GM23248 (cell line): Measurements from ENCODE around the gene TPT1. TPM values are rescaled to one million over a fixed set of nuclear protein-coding genes. Genes with fewer than 3 reads are reported as not detected.

ENCODE experiments used
- DNase-seq: peaks from one replicate; pipeline ENCODE4 v3.0.0-alpha.2; 2015
- H2AFZ ChIP-seq: fragments of 200-600 bp; sonication (generic); 2 replicates; pipeline ENCODE4 v1.6.1; 2016; ENCODE audit warnings: antibody characterized with exemption
- H3F3A ChIP-seq: fragments of 200-600 bp; sonication (generic); 2 replicates; pipeline ENCODE4 v1.6.1; 2016; ENCODE audit warnings: mild to moderate bottlenecking, antibody characterized with exemption, mixed run types; ENCODE audit not compliant: insufficient read depth
- H3K27ac ChIP-seq: fragments of 200-600 bp; sonication (generic); 2 replicates; pipeline ENCODE4 v1.5.1; 2016; ENCODE audit warnings: mild to moderate bottlenecking
- H3K27me3 ChIP-seq: fragments of 200-600 bp; sonication (generic); replicated peaks from 2 replicates; pipeline ENCODE4 v1.6.1; 2016; ENCODE audit warnings: mild to moderate bottlenecking; ENCODE audit not compliant: insufficient read depth
- H3K36me3 ChIP-seq: fragments of 200-600 bp; sonication (generic); 2 replicates; pipeline ENCODE4 v1.6.1; 2016; ENCODE audit warnings: low read depth, mild to moderate bottlenecking
- H3K4me1 ChIP-seq: fragments of 200-600 bp; sonication (generic); 2 replicates; pipeline ENCODE4 v1.6.1; 2016; ENCODE audit warnings: mild to moderate bottlenecking; ENCODE audit not compliant: insufficient read depth
- H3K4me2 ChIP-seq: fragments of 200-600 bp; sonication (generic); one replicate; pipeline ENCODE4 v1.6.1; 2016; ENCODE audit warnings: mild to moderate bottlenecking; ENCODE audit not compliant: unreplicated experiment
- H3K4me3 ChIP-seq: fragments of 200-600 bp; sonication (generic); 2 replicates; pipeline ENCODE4 v1.5.1; 2016; ENCODE audit warnings: mild to moderate bottlenecking
- H3K79me2 ChIP-seq: fragments of 200-600 bp; sonication (generic); 2 replicates; pipeline ENCODE4 v1.6.1; 2016; ENCODE audit warnings: mild to moderate bottlenecking; ENCODE audit not compliant: insufficient read depth
- H3K9ac ChIP-seq: fragments of 200-600 bp; sonication (generic); 2 replicates; pipeline ENCODE4 v1.6.1; 2016; ENCODE audit warnings: mild to moderate bottlenecking
- H3K9me2 ChIP-seq: fragments of 200-600 bp; sonication (generic); 2 replicates; pipeline ENCODE4 v1.6.1; 2016; ENCODE audit warnings: mixed run types, mild to moderate bottlenecking, moderate library complexity; ENCODE audit not compliant: insufficient read depth
- H3K9me3 ChIP-seq: fragments of 200-600 bp; sonication (generic); one replicate; pipeline ENCODE4 v1.6.1; 2017; ENCODE audit warnings: low read depth
- H4K20me1 ChIP-seq: fragments of 200-600 bp; sonication (generic); 2 replicates; pipeline ENCODE4 v1.6.0; 2016; ENCODE audit not compliant: insufficient read depth
- EZH2 ChIP-seq: fragments of 200-600 bp; sonication (generic); IDR thresholded peaks from 2 replicates; pipeline ENCODE4 v1.6.1; 2018; ENCODE audit warnings: antibody characterized with exemption, mild to moderate bottlenecking; ENCODE audit not compliant: insufficient read depth, poor library complexity, severe bottlenecking
- EZH2phosphoT487 ChIP-seq: fragments of 200-600 bp; sonication (generic); IDR thresholded peaks from 2 replicates; pipeline ENCODE4 v1.6.1; 2018; ENCODE audit warnings: antibody characterized with exemption, moderate library complexity, mild to moderate bottlenecking, low read depth; ENCODE audit not compliant: insufficient read depth
- WGBS, 2 experiments: methylation state at CpG; one replicate each; pipeline ENCODE4 v1.1.6; 2015 to 2017; ENCODE audit warnings: low lambda C conversion rate in 2 of 2, low coverage in 1 of 2; ENCODE audit errors: missing lambda C conversion rate in 2 of 2; 5-methylcytosine and 5-hydroxymethylcytosine counted together
- in situ Hi-C: fragments of 300-500 bp; cut with MboI; formaldehyde crosslinking; loops from 2 replicates; pipeline ENCODE4 v1.15.0; 2020
- polyA plus RNA-seq: library from polyadenylated mRNA; unstranded; fragments of >200 nt; fragmentation: Nextera tagmentation; extraction: Ambion mirVana; gene quantifications from 2 replicates; pipeline ENCODE4 v1.2.1, GENCODE V29; 2016
- total RNA-seq: library from RNA; depleted of rRNA; stranded (reverse); fragments of >200 nt; shearing (Covaris generic); gene quantifications from 2 replicates; pipeline ENCODE4 v1.2.3, GENCODE V29; 2014

Gene TPT1
- total and polyA plus RNA-seq, 2 experiments from 2014 or later: 1,151 to 2,021 TPM

DNA sequence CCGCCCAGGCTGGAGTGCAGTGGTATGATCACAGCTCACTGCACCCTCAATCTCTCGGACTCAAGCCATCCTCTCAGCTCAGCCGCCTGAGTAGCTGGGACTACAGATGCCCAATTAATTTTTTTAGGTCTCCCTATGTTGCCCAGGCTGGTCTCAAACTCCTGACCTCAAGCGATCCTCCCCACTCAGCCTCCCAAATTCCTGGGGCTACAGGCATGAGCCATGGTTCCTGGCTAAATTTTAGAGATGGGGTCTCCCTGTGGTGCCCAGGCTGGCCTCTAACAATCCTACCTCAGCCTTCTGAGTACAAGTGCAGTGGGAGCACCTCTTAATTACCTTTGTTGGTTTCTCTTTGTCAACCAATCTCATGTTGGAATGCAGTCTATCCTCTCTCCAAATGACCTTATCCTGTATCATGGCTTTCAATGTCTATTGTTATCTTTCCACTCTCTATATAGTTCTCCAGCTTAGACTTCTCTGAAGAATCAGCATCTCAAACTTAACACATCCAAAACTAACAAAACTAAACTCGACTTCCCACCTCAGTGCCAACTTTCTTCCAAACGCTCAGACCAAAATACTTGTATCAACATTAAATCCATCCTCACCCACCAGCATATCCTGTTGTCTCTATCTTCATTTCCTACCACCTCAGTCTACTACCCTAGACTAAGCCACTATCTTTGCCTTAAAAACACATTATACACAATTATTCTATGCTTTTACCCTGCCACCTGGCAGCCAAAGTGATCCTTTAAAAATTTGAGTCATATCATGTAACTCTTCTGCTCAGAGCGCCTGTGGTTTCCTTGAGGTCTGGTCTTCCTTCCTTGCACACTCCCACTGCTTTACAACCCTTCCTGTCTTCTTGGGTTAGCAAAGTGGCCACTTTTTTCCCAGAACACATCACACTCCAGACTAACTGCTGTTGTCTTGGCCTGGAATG lies 6.7 kb downstream of the TPT1 start:
- no peak for TF ChIP-seq EZH2
- no peak for TF ChIP-seq EZH2phosphoT487
- no peak overlapping the region; the same call in 1 of the 2 replicates for H3K27ac ChIP-seq
- peaks cover 84% of the 10 kb centered on the region for H3K4me1 ChIP-seq
- peaks cover 49% of the 10 kb centered on the region for H3K36me3 ChIP-seq
- H4K20me1 ChIP-seq: peaks cover 62% of the 10 kb centered on the region
- H3K79me2 ChIP-seq: peaks cover 39% of the 10 kb centered on the region
- no peaks in the 10 kb centered on the region for H3K9me3 ChIP-seq
- no peak overlapping the region for H3K9ac ChIP-seq
- 62 to 65% methylated on average over 7 of the region's 7 CpGs for WGBS, 2 experiments
- H3K4me3 ChIP-seq: no peak overlapping the region
- peaks cover 93% of the 10 kb centered on the region for H3F3A ChIP-seq
- no peaks in the 10 kb centered on the region for H3K9me2 ChIP-seq
- H3K4me2 ChIP-seq: peak overlapping the region; percentile 1
- no peak overlapping the region for H2AFZ ChIP-seq
- DNase-seq: peak; percentile 48
- in situ Hi-C loops: no loop called here
- no peaks in the 10 kb centered on the region for H3K27me3 ChIP-seq

DNA sequence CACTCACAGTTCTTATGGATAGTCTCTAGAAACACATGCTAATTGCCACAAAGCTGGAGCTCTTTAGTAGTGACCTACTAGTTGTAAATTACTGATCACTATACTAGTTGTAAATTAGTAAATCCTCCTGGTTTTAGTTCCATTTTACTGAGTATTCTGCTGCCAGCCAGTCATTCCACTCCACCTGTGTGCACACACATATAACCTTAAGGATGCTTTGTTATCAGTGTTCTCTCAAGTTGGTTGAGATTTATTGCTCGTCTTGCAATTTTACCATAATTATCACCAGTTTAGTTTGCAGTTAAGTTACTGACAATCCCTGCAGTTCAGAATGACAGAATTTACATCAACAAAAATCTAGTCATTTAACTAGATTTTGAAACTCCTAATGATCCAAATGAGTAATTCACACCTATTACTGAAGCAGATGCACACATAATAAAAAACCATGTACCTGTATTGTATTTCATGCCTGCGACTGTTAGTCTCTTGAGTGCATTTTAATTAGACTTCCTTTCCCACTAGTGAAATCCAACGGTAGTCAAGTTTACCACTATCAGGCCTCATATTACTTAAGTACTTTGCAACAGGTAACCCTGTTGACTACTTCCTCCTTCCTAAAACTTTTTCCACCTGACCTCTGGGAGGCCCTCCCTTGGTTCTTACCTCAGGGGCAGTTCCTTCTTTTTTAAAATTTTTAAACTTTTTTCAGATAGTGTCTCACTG lies 7.6 kb downstream of the TPT1 start:
- Histone ChIP-seq H3K36me3 (peaks cover 40% of the 10 kb centered on the region), H4K20me1 (peaks cover 54% of the 10 kb centered on the region), H3K27ac (peak overlapping the region; percentile 73), H3K9me2 (no peaks in the 10 kb centered on the region), H3K79me2 (peaks cover 31% of the 10 kb centered on the region), H3K9me3 (no peaks in the 10 kb centered on the region), H2AFZ (no peak overlapping the region), H3K4me2 (peak overlapping the region; percentile 31), H3K9ac (0 out of 2 replicates have a peak overlapping the region, but pooled peaks have one; percentile 9), H3F3A (peaks cover 93% of the 10 kb centered on the region), H3K4me1 (peaks cover 84% of the 10 kb centered on the region), H3K27me3 (no peaks in the 10 kb centered on the region), H3K4me3 (no peak overlapping the region)
- DNase-seq: no peak
- 97% methylated on average over 3 of the region's 3 CpGs for WGBS, 2 experiments
- no peak for TF ChIP-seq EZH2
- TF ChIP-seq EZH2phosphoT487: no peak
- in situ Hi-C loops: no loop called here

DNA sequence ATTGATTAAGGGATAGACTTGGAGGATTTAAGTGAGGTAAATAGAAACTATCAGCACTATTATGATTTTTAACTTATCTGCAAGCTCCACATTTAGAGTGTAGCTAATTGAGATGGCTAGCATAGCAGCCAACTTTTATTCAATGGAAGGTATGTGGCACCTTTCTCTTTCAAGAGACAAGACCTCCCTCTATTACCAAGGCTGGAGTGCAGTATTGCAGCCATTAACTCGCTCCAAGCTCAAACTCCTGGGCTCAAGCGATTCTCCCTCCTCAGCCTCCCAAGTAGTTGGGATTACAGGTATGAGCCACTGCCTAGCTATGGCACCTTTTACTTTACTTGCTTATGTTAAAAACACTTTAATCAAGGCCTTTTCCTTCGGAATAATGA lies 8.2 kb downstream of the TPT1 start:
- no peak for DNase-seq
- Histone ChIP-seq H3K9me3 (no peaks in the 10 kb centered on the region), H3K79me2 (peaks cover 25% of the 10 kb centered on the region), H3F3A (peaks cover 87% of the 10 kb centered on the region), H3K27me3 (no peaks in the 10 kb centered on the region), H3K27ac (peak overlapping the region; percentile 73), H3K4me2 (peak overlapping the region; percentile 31), H3K36me3 (peaks cover 34% of the 10 kb centered on the region), H3K9me2 (no peaks in the 10 kb centered on the region), H4K20me1 (peaks cover 48% of the 10 kb centered on the region), H3K9ac (peak overlapping the region; percentile 9; the same call in 1 of the 2 replicates), H3K4me3 (no peak overlapping the region), H2AFZ (no peak overlapping the region), H3K4me1 (peaks cover 78% of the 10 kb centered on the region)
- WGBS, 2 experiments: 95 to 98% methylated on average over 3 of the region's 3 CpGs
- in situ Hi-C loops: no loop called here
- TF ChIP-seq EZH2phosphoT487 (no peak), EZH2 (no peak)

DNA sequence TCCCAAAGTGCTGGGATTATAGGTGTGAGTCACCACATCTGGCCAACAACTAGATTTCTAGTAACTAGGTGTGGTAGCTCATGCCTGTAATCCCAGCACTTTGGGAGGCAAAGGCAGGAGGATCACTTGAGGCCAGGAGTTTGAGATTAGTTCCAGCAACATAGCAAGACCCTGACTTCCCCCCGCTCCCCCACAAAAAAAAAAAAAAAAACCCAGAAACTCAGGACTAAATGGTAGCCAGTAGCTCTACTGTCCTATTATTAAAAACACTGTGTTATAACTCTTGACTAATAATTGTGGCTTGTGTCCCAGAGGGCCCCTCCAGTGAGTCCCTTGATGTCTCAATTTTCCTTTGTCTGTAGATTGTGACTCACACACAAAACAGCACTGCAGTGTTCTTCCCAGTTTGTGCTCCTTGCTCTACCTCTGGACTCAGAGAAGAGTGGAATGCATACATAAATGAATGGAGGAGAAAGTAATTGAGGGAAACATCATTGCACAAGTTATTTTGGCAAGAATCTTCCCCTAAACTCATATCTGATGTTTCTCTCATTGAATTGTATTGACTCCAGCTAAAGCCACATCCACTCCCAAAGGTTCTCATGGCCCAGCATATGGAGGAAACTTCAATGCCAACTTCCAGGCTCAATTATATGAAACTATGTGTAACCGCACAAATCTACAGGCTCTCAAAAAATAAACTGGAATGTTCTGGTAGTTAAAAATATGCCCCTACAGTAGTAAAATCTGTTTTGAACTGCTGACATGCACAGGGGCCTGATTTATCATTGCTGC lies 8.8 kb downstream of the TPT1 start:
- Histone ChIP-seq H2AFZ (no peak overlapping the region), H4K20me1 (peaks cover 42% of the 10 kb centered on the region), H3K27me3 (no peaks in the 10 kb centered on the region), H3K4me3 (no peak overlapping the region), H3F3A (peaks cover 86% of the 10 kb centered on the region), H3K9me3 (no peaks in the 10 kb centered on the region), H3K79me2 (peaks cover 19% of the 10 kb centered on the region), H3K4me2 (peak overlapping the region; percentile 31), H3K36me3 (peaks cover 28% of the 10 kb centered on the region), H3K4me1 (peaks cover 72% of the 10 kb centered on the region), H3K27ac (peak overlapping the region; percentile 73), H3K9ac (peak overlapping the region; percentile 29; the same call in 1 of the 2 replicates), H3K9me2 (no peaks in the 10 kb centered on the region)
- WGBS, 2 experiments: 4 to 5% methylated on average over 2 of the region's 2 CpGs
- TF ChIP-seq EZH2phosphoT487 (peak; percentile 85), EZH2 (no peak)
- peak; percentile 98 for DNase-seq
- in situ Hi-C loops: no loop called here
